ENCODE data around the gene CEACAM8.

DNA sequence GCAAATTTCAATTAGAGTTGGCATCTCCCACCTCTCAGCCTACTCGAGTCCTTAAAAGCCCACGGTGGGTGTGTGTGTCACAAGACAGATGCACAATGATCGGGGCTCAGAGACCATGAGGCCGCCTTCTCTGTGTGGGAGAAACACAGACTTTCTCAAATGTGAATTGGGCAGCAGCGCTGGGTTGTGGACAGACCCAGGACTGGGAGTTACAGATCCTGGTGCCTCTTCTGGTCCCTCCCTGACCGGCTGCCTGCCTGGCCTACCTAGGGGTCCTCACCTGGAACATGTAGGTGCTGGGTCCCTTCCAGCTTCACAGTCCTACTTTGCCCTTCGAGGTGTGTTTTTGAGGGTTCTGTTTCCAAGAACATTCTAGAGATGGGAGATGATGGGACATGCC, 4.9 kb downstream of the CEACAM8 start:
- TF ChIP-seq CTCF (IDR thresholded peaks at IDR 0.05) (no peak), POLR2A (IDR thresholded peaks at IDR 0.05) (no peak)

Data from gastroesophageal sphincter (tissue), 3 donors.